Activated CD4-positive, alpha-beta memory T cell treated with anti-CD3 and anti-CD28 coated beads for 36 hours (primary cell): ENCODE measurements around the gene PRDM16. TPM values are rescaled to one million over a fixed set of nuclear protein-coding genes. Genes with fewer than 3 reads are reported as not detected.

Source experiments
- CTCF ChIA-PET: fragments of 350-600 bp; sonication (Branson Sonifier 250); formaldehyde crosslinking; loops from one replicate; lab custom pipeline; 2021; ENCODE audit warnings: antibody characterized with exemption, inconsistent platforms; lab: Charles Lee
- POLR2A ChIA-PET: fragments of 350-600 bp; sonication (Branson Sonifier 250); formaldehyde crosslinking; loops from one replicate; lab custom pipeline; 2021; ENCODE audit warnings: antibody characterized with exemption; lab: Charles Lee
- DNase-seq: peaks from one replicate; pipeline ENCODE4 v3.0.0-alpha.2; 2020
- H3K27ac Mint-ChIP-seq: one replicate; pipeline ENCODE4 v1.8.0; 2021; ENCODE audit warnings: mixed read lengths
- H3K27me3 Mint-ChIP-seq: one replicate; pipeline ENCODE4 v1.8.0; 2021; ENCODE audit warnings: mixed read lengths
- H3K36me3 Mint-ChIP-seq: one replicate; pipeline ENCODE4 v1.8.0; 2021; ENCODE audit warnings: mixed read lengths
- H3K4me1 Mint-ChIP-seq: one replicate; pipeline ENCODE4 v1.8.0; 2021; ENCODE audit warnings: low read depth, mixed read lengths
- H3K4me3 Mint-ChIP-seq: one replicate; pipeline ENCODE4 v1.8.0; 2021; ENCODE audit warnings: mild to moderate bottlenecking, mixed read lengths
- H3K9me3 Mint-ChIP-seq: one replicate; pipeline ENCODE4 v1.8.0; 2021; ENCODE audit warnings: mixed read lengths
- intact Hi-C: fragments of 100-400 bp; cut with micrococcal nuclease; formaldehyde crosslinking; loops from one replicate; pipeline ENCODE4 v1.15.1; 2023
- total RNA-seq, 2 experiments: library from RNA; stranded (reverse); gene quantifications; one replicate each; pipeline ENCODE4 v1.2.3, GENCODE V29; 2021

The PRDM16 gene
- total RNA-seq, 2 experiments from 2014 or later: not detected

- H3K4me1 Mint-ChIP-seq: no peaks in the 10 kb centered on the region
- no peaks in the 10 kb centered on the region for H3K36me3 Mint-ChIP-seq
- no peak for DNase-seq
- H3K9me3 Mint-ChIP-seq: no peaks in the 10 kb centered on the region
- H3K27ac Mint-ChIP-seq: no peak overlapping the region
- intact Hi-C loops: no loop called here
- ChIA-PET POLR2A (no interaction called here), CTCF (no interaction called here)
- peaks cover 6% of the 10 kb centered on the region for H3K27me3 Mint-ChIP-seq
- no peak overlapping the region for H3K4me3 Mint-ChIP-seq
These were observed 150.9 kb downstream of the PRDM16 start for GRCh38 chr1:3219791-3220467.

DNA sequence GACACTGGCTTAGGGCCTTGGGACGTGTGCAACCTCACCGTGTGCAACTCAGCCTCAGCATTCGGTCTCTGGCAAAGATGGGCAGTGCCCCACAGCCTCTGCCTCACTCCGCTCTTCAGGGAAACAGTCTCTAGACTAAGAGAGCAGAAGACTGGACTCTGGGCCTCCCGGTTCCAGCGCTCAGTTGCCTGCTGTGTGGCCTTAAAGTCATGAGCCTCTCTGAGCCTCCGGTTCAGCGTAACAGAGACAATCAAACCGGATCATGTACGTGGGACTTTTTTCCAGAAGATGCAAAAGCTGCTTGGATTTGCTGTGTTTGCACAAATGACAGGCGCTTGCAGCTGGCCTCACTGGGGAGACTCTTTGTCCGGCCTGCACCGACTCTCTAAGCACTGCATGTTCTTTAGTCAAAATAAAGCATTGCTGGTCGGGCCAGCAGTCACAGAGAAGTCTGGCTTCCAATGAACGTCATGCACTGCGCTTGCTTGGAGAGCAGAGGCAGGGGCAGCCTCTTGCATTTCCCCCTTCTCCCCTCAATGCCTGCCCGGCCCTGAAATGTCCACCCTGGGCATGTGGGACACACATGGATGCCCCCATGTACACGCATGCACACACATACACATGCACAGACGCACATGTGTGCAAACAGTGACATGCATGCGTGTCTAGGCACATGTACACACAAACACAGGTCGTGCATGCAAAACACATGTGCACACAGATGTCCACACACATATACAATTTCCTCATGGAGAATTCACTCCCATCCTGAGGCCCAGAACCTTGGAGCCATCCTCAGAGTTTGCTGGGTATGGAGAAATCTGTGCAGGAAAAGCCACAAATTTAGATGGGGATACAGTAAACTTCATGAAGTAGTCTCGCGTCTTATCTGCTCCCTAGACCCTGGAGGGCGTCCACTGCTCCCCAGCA, 152.4 kb downstream of the PRDM16 start:
- H3K27ac Mint-ChIP-seq: no peak overlapping the region
- no peaks in the 10 kb centered on the region for H3K36me3 Mint-ChIP-seq
- DNase-seq: no peak
- CTCF ChIA-PET: no interaction called here
- POLR2A ChIA-PET: no interaction called here
- H3K4me1 Mint-ChIP-seq: no peaks in the 10 kb centered on the region
- intact Hi-C loops: no loop called here
- peaks cover 3% of the 10 kb centered on the region for H3K27me3 Mint-ChIP-seq
- no peak overlapping the region for H3K4me3 Mint-ChIP-seq
- no peaks in the 10 kb centered on the region for H3K9me3 Mint-ChIP-seq

DNA sequence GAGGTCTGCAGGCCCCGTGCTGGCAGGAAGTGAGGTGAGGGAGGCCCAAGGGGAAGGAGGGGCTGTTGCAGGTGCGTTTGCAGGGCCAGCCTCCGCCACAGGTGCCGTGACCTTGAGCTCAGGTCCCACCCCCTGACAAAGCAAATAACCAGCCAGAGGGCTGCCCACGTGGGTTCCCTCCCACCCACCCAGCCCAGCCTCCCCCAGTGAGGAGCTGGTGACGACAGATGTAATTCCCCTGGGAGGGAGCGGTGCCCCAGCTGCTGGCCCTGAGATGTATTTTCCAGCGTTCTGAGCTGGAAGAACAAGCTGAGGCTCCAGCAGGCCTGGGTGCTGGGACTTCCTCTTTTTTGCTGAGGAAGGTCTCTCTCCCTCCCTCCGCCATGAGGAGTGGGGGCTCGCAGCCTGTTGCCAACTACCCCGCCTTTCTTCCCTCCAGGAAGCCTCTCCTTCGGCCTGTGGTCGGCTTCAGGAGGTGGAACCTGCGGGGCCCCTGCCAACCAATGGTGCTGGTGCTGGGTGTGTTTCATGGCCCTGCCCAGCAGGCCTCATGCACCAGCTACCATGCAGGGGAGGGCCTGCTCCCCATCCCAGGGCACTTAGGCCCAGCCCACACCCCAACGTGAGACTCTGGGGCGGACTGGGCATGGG, 153.2 kb downstream of the PRDM16 start:
- no peaks in the 10 kb centered on the region for H3K9me3 Mint-ChIP-seq
- H3K4me1 Mint-ChIP-seq: no peaks in the 10 kb centered on the region
- POLR2A ChIA-PET: no interaction called here
- peaks cover 3% of the 10 kb centered on the region for H3K27me3 Mint-ChIP-seq
- no peaks in the 10 kb centered on the region for H3K36me3 Mint-ChIP-seq
- no peak overlapping the region for H3K27ac Mint-ChIP-seq
- H3K4me3 Mint-ChIP-seq: no peak overlapping the region
- CTCF ChIA-PET: no interaction called here
- intact Hi-C loops: no loop called here
- no peak for DNase-seq

- Mint-ChIP-seq H3K4me1 (no peaks in the 10 kb centered on the region), H3K27me3 (peaks cover 3% of the 10 kb centered on the region), H3K9me3 (no peaks in the 10 kb centered on the region), H3K4me3 (no peak overlapping the region), H3K36me3 (no peaks in the 10 kb centered on the region), H3K27ac (no peak overlapping the region)
- no peak for DNase-seq
- intact Hi-C loops: no loop called here
- POLR2A ChIA-PET: no interaction called here
- CTCF ChIA-PET: no interaction called here
These were observed 156.7 kb downstream of the PRDM16 start for GRCh38 chr1:3225661-3226060.

- DNase-seq: no peak
- ChIA-PET CTCF (no interaction called here), POLR2A (no interaction called here)
- intact Hi-C loops: no loop called here
- Mint-ChIP-seq H3K36me3 (no peaks in the 10 kb centered on the region), H3K4me1 (no peaks in the 10 kb centered on the region), H3K4me3 (no peak overlapping the region), H3K27me3 (peaks cover 3% of the 10 kb centered on the region), H3K9me3 (no peaks in the 10 kb centered on the region), H3K27ac (no peak overlapping the region)
These were observed 157.2 kb downstream of the PRDM16 start for GRCh38 chr1:3226191-3226590.

- ChIA-PET POLR2A (no interaction called here), CTCF (no interaction called here)
- H3K4me3 Mint-ChIP-seq: no peak overlapping the region
- intact Hi-C loops: no loop called here
- H3K36me3 Mint-ChIP-seq: no peaks in the 10 kb centered on the region
- no peaks in the 10 kb centered on the region for H3K9me3 Mint-ChIP-seq
- H3K27me3 Mint-ChIP-seq: peaks cover 3% of the 10 kb centered on the region
- H3K4me1 Mint-ChIP-seq: no peaks in the 10 kb centered on the region
- DNase-seq: no peak
- no peak overlapping the region for H3K27ac Mint-ChIP-seq
These were observed 157.8 kb downstream of the PRDM16 start for GRCh38 chr1:3226701-3227350.

DNA sequence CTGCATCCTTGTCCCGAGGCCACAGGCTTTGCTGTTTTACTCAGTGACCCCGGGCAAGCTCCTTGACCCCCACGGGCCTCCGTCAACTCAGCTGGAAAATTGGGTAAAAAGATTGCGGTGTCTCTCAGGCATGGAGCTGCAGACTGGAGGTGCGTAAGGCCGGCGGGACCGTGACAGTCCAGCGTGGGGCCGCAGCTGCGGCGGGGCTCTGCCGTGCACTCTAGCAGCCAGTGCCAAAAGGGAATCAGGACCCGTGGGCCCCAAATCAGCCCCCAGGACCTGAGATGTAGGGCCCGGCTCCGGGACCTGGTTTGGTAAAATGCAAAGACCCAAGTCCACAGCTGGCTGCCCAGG, 158.3 kb downstream of the PRDM16 start:
- Mint-ChIP-seq H3K27me3 (peaks cover 3% of the 10 kb centered on the region), H3K36me3 (no peaks in the 10 kb centered on the region), H3K27ac (no peak overlapping the region), H3K4me1 (no peaks in the 10 kb centered on the region), H3K9me3 (no peaks in the 10 kb centered on the region), H3K4me3 (no peak overlapping the region)
- POLR2A ChIA-PET: no interaction called here
- CTCF ChIA-PET: no interaction called here
- intact Hi-C loops: no loop called here
- no peak for DNase-seq

- intact Hi-C loops: no loop called here
- H3K9me3 Mint-ChIP-seq: no peaks in the 10 kb centered on the region
- H3K36me3 Mint-ChIP-seq: no peaks in the 10 kb centered on the region
- peaks cover 3% of the 10 kb centered on the region for H3K27me3 Mint-ChIP-seq
- CTCF ChIA-PET: no interaction called here
- H3K4me1 Mint-ChIP-seq: no peaks in the 10 kb centered on the region
- POLR2A ChIA-PET: no interaction called here
- no peak overlapping the region for H3K27ac Mint-ChIP-seq
- DNase-seq: no peak
- H3K4me3 Mint-ChIP-seq: no peak overlapping the region
These were observed 158.9 kb downstream of the PRDM16 start for GRCh38 chr1:3227893-3228292.

DNA sequence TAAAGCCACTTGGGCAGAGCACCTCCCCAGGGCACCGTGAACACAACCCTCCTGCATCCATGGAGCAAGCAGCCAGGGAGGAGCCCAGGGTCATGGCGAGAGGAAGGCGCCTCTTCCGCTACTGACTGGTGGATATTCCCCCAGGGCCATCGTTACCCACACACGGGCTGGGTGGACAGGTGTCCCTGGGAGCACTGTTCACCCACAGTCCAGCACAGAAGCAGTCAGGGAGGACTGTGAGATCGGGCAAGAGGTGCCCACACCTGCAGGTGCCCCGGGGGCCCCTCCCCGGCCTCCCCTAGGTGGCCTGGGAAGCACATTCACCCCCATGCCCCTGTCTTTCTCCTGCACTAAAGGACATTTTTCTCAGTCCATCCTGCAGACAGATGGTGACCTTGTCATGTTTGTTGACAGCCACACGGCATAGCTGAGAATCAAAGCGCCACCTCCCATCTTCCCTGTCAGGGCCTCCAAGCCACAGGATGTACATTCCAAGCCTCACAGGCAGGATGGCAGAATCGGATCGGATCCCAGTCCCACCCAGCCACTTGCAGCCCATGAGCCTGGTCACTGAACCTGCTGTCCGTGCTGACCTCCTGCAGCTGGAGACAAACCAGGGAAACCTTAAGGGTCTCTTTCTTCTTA, 160.2 kb downstream of the PRDM16 start:
- no peaks in the 10 kb centered on the region for H3K9me3 Mint-ChIP-seq
- H3K36me3 Mint-ChIP-seq: no peaks in the 10 kb centered on the region
- no peak overlapping the region for H3K4me3 Mint-ChIP-seq
- ChIA-PET POLR2A (no interaction called here), CTCF (no interaction called here)
- DNase-seq: no peak
- H3K4me1 Mint-ChIP-seq: no peaks in the 10 kb centered on the region
- H3K27me3 Mint-ChIP-seq: peaks cover 3% of the 10 kb centered on the region
- intact Hi-C loops: no loop called here
- no peak overlapping the region for H3K27ac Mint-ChIP-seq

DNA sequence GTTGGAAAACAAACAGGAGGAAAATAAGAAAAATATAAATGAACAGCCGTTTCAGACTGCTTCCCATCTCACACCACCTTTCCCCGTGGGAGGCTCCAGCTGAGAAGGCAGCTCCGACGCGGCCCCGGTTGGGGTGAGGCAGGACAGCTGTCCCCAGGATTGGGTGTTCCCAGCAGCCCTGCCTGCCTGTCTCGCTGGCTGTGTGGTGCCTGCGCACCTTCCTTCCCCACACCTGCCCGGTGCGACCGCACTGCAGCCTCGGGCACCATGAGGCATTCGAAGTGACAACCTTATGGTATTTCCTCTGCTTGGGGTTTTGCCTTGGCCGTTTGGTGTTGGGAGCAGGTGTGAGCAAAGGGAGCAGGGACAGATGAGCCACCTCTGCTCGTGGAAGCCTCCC, 161.6 kb downstream of the PRDM16 start:
- no peak overlapping the region for H3K4me3 Mint-ChIP-seq
- DNase-seq: no peak
- H3K27me3 Mint-ChIP-seq: peaks cover 3% of the 10 kb centered on the region
- no peaks in the 10 kb centered on the region for H3K9me3 Mint-ChIP-seq
- H3K27ac Mint-ChIP-seq: no peak overlapping the region
- ChIA-PET POLR2A (no interaction called here), CTCF (no interaction called here)
- H3K4me1 Mint-ChIP-seq: no peaks in the 10 kb centered on the region
- no peaks in the 10 kb centered on the region for H3K36me3 Mint-ChIP-seq
- intact Hi-C loops: no loop called here

DNA sequence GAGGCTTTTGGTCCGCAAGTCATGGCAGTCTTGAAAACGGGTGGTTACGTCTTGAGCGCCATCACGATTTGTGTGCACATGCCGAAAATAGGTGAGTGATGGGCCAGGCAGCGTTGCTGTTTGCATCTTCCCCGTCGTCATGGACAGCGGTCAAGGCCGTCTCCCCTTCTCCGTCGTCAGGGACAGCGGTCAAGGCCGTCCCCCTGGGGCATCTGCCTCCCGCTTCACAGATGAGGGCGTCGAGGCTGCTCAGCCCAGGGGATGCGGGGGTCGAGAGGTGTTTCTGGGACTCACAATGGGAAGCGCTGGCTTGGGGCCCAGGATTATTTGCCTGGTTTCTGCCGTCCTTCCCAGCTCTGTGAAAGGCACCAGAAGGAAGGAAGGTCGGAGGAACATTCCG, 162.2 kb downstream of the PRDM16 start:
- Mint-ChIP-seq H3K4me3 (no peak overlapping the region), H3K27me3 (peaks cover 3% of the 10 kb centered on the region)

GRCh38 chr1:3231826-3232225, 162.8 kb downstream of the PRDM16 start:
- POLR2A ChIA-PET: no interaction called here
- Mint-ChIP-seq H3K27ac (no peak overlapping the region), H3K9me3 (no peaks in the 10 kb centered on the region), H3K27me3 (peaks cover 3% of the 10 kb centered on the region), H3K4me3 (no peak overlapping the region), H3K36me3 (no peaks in the 10 kb centered on the region), H3K4me1 (no peaks in the 10 kb centered on the region)
- intact Hi-C loops: no loop called here
- DNase-seq: no peak
- CTCF ChIA-PET: no interaction called here

More for the DNA sequence above, 162.2 kb downstream of the PRDM16 start:
- ChIA-PET POLR2A (no interaction called here), CTCF (no interaction called here)
- DNase-seq: no peak
- Mint-ChIP-seq H3K4me1 (no peaks in the 10 kb centered on the region), H3K27ac (no peak overlapping the region), H3K36me3 (no peaks in the 10 kb centered on the region), H3K9me3 (no peaks in the 10 kb centered on the region)
- intact Hi-C loops: no loop called here
